DOHH2 (cell line): Measurements from ENCODE around the gene LRRC8E.

Source experiments
- CTCF ChIP-seq: fragments of 200-600 bp; sonication (generic); IDR thresholded peaks from one replicate; pipeline ENCODE4 v1.5.1; 2014; ENCODE audit warnings: antibody characterized with exemption, mild to moderate bottlenecking, low read depth, low read length; ENCODE audit not compliant: poor library complexity, severe bottlenecking
- EZH2phosphoT487 ChIP-seq: fragments of 200-600 bp; sonication (generic); IDR thresholded peaks from 2 replicates; pipeline ENCODE4 v1.6.1; 2017; ENCODE audit warnings: borderline replicate concordance, mild to moderate bottlenecking, antibody characterized with exemption, low read length, moderate library complexity, mixed read lengths

GRCh38 chr19:7888826-7889217 is 512 bp downstream of the LRRC8E start:
- TF ChIP-seq CTCF: no peak
- TF ChIP-seq EZH2phosphoT487: no peak
